ENCODE data around the gene SLC22A14. TPM values are rescaled to one million over a fixed set of nuclear protein-coding genes. Genes with fewer than 3 reads are reported as not detected.

SLC22A14 gene
- total RNA-seq, 1 donor from 2014 or later, result 0.93 TPM

GRCh38 chr3:38245930-38246329 is 36.2 kb upstream of the SLC22A14 start:
- TF ChIP-seq CTCF (IDR thresholded peaks at IDR 0.05; ENCODE audit: partially characterized antibody, unreplicated experiment), result no peak
- Mint-ChIP-seq H3K4me1 (ENCODE audit: low read depth, unreplicated experiment) (peaks cover 25% of the 10 kb centered on the region), H3K36me3 (ENCODE audit: unreplicated experiment) (no peaks in the 10 kb centered on the region), H3K27ac (ENCODE audit: unreplicated experiment) (peak overlapping the region; percentile 96), H3K27me3 (ENCODE audit: unreplicated experiment) (peaks cover 2% of the 10 kb centered on the region), H3K9me3 (ENCODE audit: unreplicated experiment) (peaks cover 6% of the 10 kb centered on the region), H3K4me3 (ENCODE audit: unreplicated experiment) (peak overlapping the region; percentile 45)
- DNase-seq, result no peak

GRCh38 chr3:38247366-38248035 is 34.6 kb upstream of the SLC22A14 start:
- Mint-ChIP-seq H3K9me3 (ENCODE audit: unreplicated experiment) (peaks cover 6% of the 10 kb centered on the region), H3K36me3 (ENCODE audit: unreplicated experiment) (peaks cover 4% of the 10 kb centered on the region), H3K4me1 (ENCODE audit: low read depth, unreplicated experiment) (peaks cover 25% of the 10 kb centered on the region), H3K4me3 (ENCODE audit: unreplicated experiment) (peak overlapping the region; percentile 66), H3K27ac (ENCODE audit: unreplicated experiment) (peak overlapping the region; percentile 96), H3K27me3 (ENCODE audit: unreplicated experiment) (peaks cover 4% of the 10 kb centered on the region)
- no peak for TF ChIP-seq CTCF (IDR thresholded peaks at IDR 0.05; ENCODE audit: partially characterized antibody, unreplicated experiment)
- no peak for DNase-seq

GRCh38 chr3:38250198-38250597 is 31.9 kb upstream of the SLC22A14 start:
- TF ChIP-seq CTCF (IDR thresholded peaks at IDR 0.05; ENCODE audit: partially characterized antibody, unreplicated experiment), result no peak
- peaks cover 5% of the 10 kb centered on the region for H3K36me3 Mint-ChIP-seq (ENCODE audit: unreplicated experiment)

GRCh38 chr3:38251197-38251596 is 30.9 kb upstream of the SLC22A14 start:
- Mint-ChIP-seq H3K36me3 (ENCODE audit: unreplicated experiment) (peaks cover 5% of the 10 kb centered on the region), H3K4me3 (ENCODE audit: unreplicated experiment) (no peak overlapping the region), H3K27me3 (ENCODE audit: unreplicated experiment) (peaks cover 7% of the 10 kb centered on the region), H3K4me1 (ENCODE audit: low read depth, unreplicated experiment) (peaks cover 23% of the 10 kb centered on the region), H3K27ac (ENCODE audit: unreplicated experiment) (no peak overlapping the region), H3K9me3 (ENCODE audit: unreplicated experiment) (peaks cover 9% of the 10 kb centered on the region)
- no peak for TF ChIP-seq CTCF (IDR thresholded peaks at IDR 0.05; ENCODE audit: partially characterized antibody, unreplicated experiment)
- no peak for DNase-seq

More at GRCh38 chr3:38250198-38250597, 31.9 kb upstream of the SLC22A14 start:
- no peak for DNase-seq
- peaks cover 27% of the 10 kb centered on the region for H3K4me1 Mint-ChIP-seq (ENCODE audit: low read depth, unreplicated experiment)
- H3K4me3 Mint-ChIP-seq (ENCODE audit: unreplicated experiment), result no peak overlapping the region
- peaks cover 8% of the 10 kb centered on the region for H3K9me3 Mint-ChIP-seq (ENCODE audit: unreplicated experiment)
- H3K27ac Mint-ChIP-seq (ENCODE audit: unreplicated experiment), result no peak overlapping the region
- H3K27me3 Mint-ChIP-seq (ENCODE audit: unreplicated experiment), result peaks cover 7% of the 10 kb centered on the region

- peaks cover 3% of the 10 kb centered on the region for H3K9me3 Mint-ChIP-seq (ENCODE audit: unreplicated experiment)
- no peak for DNase-seq
- H3K27ac Mint-ChIP-seq (ENCODE audit: unreplicated experiment), result no peak overlapping the region
- peaks cover 5% of the 10 kb centered on the region for H3K27me3 Mint-ChIP-seq (ENCODE audit: unreplicated experiment)
- H3K4me1 Mint-ChIP-seq (ENCODE audit: low read depth, unreplicated experiment), result peaks cover 9% of the 10 kb centered on the region
- H3K36me3 Mint-ChIP-seq (ENCODE audit: unreplicated experiment), result peaks cover 5% of the 10 kb centered on the region
- TF ChIP-seq CTCF (IDR thresholded peaks at IDR 0.05; ENCODE audit: partially characterized antibody, unreplicated experiment), result no peak
- no peak overlapping the region for H3K4me3 Mint-ChIP-seq (ENCODE audit: unreplicated experiment)
Measured at GRCh38 chr3:38253704-38254103, 28.4 kb upstream of the SLC22A14 start.

Data from glutamatergic neuron (in vitro differentiated cells).